Measurements from ENCODE around the gene CACNA1A.
"Not testable (repeated sequence)": the region's sequence is repeated elsewhere in the genome, so short reads cannot be mapped to it uniquely, and the experiment has no call there.

The CACNA1A gene

DNA sequence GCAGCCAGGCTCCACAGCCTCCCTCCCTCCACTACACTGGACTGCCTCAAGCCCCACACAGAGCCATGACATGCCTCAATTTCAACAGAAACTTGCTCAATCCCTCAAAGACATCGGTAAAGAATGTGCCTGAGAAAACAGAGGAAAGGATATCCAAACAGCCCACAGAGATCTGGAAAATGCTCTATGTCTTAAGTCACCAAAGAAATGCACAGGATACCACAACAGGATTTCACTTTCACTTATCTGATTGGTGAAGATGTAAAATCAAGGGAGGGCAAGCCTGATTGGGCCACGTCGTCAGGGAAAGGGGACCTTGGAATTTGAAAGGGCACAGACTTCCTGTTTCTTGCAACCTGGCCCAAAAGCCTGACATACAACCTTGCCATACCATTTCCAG lies 14.2 kb downstream of the CACNA1A start:
- DNase-seq = no peak

GRCh38 chr19:13487985-13488384 lies 18.3 kb downstream of the CACNA1A start:
- DNase-seq = no peak

- DNase-seq = no peak
Measured at GRCh38 chr19:13484166-13484565, 22.1 kb downstream of the CACNA1A start.

DNA sequence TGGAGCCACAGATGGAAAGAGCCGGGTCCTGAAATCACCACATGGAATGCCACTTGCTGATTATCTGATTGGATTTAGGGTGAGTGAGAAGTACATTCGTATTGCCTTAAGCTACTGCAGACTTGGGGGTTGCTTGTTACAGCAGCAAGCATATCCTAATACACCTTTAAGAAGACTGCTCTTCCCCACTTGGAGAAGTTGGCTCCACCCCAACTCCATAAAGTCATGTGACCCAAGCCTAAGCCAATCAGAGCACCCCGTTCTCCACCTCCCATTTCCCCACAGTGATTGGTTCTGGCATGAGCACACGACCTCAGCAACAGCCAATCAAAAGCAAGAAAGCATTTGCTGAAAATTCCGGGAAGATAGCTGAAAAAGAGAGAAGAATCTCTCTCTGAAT lies 23.1 kb downstream of the CACNA1A start:
- DNase-seq = no peak

DNA sequence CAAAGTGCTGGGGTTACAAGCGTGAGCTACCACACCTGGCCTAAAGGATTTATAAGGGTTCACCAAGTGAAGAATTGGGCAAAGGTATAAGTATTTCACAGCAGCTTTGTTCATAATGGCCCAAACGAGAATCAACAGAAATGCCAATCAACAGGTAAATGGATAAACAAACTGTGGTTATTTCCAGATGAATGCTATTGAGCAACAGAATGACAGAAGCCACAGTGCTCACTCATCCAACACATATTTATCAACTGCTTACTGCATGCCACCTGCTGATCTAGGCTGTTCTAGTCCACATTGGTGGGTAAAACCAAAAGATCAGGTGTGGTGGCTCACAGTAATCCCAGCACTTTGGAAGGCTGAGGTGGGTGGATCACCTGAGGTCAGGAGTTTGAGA lies 27.7 kb downstream of the CACNA1A start:
- DNase-seq = no peak

DNA sequence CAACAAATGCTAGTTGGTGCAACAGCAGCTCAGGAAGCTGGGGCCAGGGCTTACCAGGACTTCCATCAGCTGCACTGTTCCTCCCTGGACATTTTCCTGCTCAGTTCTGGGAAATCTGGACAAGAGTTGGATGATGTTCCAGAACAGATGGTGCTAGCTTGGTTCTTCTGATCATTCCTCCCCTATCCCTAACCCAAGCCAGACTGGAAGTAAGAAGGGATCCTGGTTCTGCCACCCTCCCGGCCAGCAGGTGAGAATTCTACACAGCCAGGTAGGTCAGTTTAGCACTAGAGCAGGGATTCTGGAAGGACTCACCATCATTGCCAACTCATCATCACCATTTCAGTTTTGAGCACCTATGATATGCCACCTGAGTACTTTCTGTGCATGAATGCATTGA lies 30.2 kb downstream of the CACNA1A start:
- DNase-seq = no peak

DNA sequence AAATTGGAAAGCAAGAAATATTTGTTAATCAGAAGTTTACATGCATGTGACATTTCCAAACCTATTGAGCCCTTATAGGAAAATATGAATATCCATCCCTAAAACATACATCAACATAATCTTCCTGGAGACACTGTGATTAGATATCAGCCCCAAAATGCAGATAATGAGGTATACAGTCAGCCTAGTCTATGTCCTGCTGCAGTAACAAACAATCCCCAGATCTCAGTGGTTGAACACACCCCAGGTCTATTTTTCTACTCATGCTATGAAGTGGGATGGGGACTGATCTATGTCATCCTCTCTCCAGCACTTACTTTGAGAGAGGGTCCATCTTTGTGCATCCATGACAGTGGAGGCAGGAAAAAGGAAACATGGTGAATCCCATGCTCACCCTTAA lies 31.2 kb downstream of the CACNA1A start:
- DNase-seq = no peak

GRCh38 chr19:13466697-13467096 lies 39.6 kb downstream of the CACNA1A start:
- DNase-seq = no peak

- DNase-seq = peak; percentile 4
Measured at GRCh38 chr19:13463296-13463695, 43.0 kb downstream of the CACNA1A start.

GRCh38 chr19:13461536-13461935 lies 44.7 kb downstream of the CACNA1A start:
- DNase-seq = no peak

DNA sequence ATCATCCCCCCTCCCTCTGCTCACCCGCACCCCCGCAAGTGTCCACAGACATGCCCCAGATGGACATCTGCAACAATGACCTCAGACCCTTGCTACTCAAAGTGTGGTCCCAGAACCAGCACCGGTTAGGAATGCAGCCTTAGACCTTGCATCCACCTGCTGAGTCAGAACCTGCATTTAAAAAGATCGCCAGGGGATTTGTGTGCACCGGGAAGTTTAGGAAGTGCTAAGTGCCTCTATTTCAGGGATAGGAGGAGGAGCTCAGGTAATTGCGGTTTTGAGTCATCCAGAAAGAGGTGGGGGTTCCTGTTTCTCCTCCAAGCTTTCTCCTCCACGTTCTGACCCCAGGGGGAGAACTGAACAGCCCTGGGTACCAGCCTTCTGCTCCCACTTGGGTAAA lies 46.2 kb downstream of the CACNA1A start:
- DNase-seq = no peak

DNA sequence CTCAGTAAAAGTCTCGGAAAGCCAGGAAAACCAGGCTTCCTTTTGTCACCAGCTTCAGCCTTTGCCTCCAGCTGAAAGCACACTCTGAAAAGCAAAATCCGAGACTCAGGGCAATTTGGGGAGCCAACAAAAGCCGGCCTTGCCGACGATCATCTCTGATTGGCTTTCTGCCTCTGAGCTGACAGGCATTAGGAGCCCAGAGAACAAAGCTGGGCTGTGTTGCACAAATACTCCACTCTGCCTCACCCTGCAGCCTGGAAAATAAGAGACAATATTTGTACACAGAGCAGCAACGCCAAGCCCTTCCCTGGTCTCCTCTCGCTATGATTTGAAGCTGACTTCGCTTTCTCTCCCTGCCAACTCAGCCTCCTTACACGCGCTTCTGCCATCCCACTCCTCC lies 46.9 kb downstream of the CACNA1A start:
- DNase-seq = no peak

DNA sequence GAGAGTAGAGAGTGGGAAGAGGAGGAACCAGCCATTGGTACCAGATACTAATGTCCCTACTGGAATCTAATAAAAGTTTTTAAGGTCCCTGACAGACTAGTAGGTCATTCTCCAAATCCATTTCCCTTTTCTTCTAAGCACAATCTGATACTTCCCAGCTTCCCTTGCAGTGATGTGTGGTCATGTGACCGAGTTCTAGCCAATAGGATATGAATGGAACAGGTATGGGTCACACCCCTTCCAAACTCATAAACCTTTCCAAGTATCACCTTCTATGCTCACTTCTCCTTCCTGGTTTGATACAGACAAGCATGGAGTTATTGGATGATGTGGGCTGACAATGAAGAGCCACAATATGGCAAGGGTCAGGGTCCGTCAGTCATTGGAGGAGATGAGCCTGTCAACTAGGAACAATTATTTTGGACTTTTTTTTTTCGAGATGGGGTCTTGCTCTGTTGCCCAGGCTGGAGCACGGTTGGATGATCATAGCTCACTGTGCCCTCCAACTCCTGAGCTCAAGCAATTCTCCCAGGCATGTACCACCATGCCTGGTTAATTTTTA lies 54.8 kb downstream of the CACNA1A start:
- no peak for DNase-seq

- no peak for DNase-seq
Measured at GRCh38 chr19:13447978-13448377, 58.3 kb downstream of the CACNA1A start.

GRCh38 chr19:13441810-13442512 lies 64.3 kb downstream of the CACNA1A start:
- peak; percentile 19 for DNase-seq

- no peak for DNase-seq
Measured at GRCh38 chr19:13437919-13438618, 68.2 kb downstream of the CACNA1A start.

GRCh38 chr19:13436352-13436751 lies 69.9 kb downstream of the CACNA1A start:
- no peak for DNase-seq

- peak; percentile 58 for DNase-seq
Measured at GRCh38 chr19:13430790-13431582, 75.3 kb downstream of the CACNA1A start.

- DNase-seq = no peak
Measured at GRCh38 chr19:13429563-13429962, 76.7 kb downstream of the CACNA1A start.

DNA sequence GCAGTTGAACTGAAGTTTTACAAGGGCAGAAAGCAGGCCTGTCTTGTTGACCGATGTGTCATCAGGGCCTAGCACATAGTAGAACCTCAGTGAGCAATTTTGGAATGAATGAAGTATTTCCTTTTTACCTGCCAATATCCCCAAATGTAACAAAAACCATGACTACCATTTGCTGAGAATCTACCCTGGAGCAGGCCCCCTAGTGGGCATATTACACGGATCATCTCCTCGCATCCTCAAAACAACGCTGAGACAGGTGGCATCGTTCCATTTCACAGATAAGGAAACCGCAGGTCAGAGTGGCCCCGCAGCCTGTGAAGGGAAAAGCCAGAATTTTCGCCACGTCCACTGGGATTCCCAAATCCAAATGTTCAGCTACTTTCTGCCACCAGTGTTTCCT lies 77.9 kb downstream of the CACNA1A start:
- DNase-seq = peak; percentile 17

- DNase-seq = no peak
Measured at GRCh38 chr19:13427273-13428051, 78.8 kb downstream of the CACNA1A start.

- not testable (repeated sequence) for DNase-seq
Measured at GRCh38 chr19:13425875-13426274, 80.4 kb downstream of the CACNA1A start.

DNA sequence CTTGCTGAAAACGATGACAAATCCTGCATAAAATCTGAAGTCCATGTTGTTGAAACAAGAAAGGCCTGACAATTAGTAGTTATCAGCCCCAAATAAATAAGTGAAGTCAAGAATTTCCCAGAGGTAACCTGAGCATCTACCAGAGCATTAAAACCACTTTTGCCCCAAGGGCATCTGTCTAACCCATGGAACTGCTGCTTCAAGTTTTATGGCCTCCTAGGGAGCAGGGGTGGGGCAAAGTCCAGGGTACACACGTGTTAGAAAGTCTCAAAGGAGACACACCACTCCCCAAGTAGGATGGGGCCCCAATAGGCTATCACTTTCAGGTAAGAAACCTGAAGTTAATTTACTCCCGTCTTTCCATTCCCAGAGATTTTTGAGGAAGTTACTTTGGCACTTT lies 81.1 kb downstream of the CACNA1A start:
- no peak for DNase-seq
